Panc1 (cell line): Measurements from ENCODE around the gene GRID1. TPM values are rescaled to one million over a fixed set of nuclear protein-coding genes. Genes with fewer than 3 reads are reported as not detected.

Source experiments
- ATAC-seq: fragments of 200-7000 bp; cut with Tn5 transposase; 2 replicates; pipeline ENCODE4 v1.9.1; 2020; ENCODE audit warnings: mild to moderate bottlenecking, moderate library complexity
- BruUV-seq: library from RNA; stranded (reverse); fragments of 400-500 nt; replicated peaks from 2 replicates; lab custom pipeline; 2021; lab: Mats Ljungman, UMichigan
- CTCF ChIA-PET: fragments of 300-600 bp; sonication (Branson Sonifier 250); formaldehyde crosslinking; loops from one replicate; lab custom pipeline; 2022; ENCODE audit warnings: antibody characterized with exemption; lab: Charles Lee
- POLR2A ChIA-PET: fragments of 300-600 bp; sonication (Branson Sonifier 250); formaldehyde crosslinking; loops from one replicate; lab custom pipeline; 2022; ENCODE audit warnings: antibody characterized with exemption; lab: Charles Lee
- DNase-seq: peaks from one replicate; pipeline ENCODE4 v3.0.0-alpha.2; 2010; ENCODE audit warnings: low read depth, low spot score
- H3K27ac ChIP-seq: 2 replicates; pipeline ENCODE4 v1.5.1; 2011; ENCODE audit warnings: mild to moderate bottlenecking, low read length, inconsistent platforms
- H3K27me3 ChIP-seq: fragments of 200-500 bp; sonication (Bioruptor generic); 2 replicates; pipeline ENCODE4 v1.6.0; 2014; ENCODE audit warnings: low read length, inconsistent platforms; ENCODE audit not compliant: control insufficient read depth, insufficient read depth
- H3K36me3 ChIP-seq: fragments of 200-500 bp; sonication (Bioruptor generic); 2 replicates; pipeline ENCODE4 v1.5.1; 2014; ENCODE audit warnings: inconsistent platforms, mild to moderate bottlenecking, low read length, moderate library complexity; ENCODE audit not compliant: control insufficient read depth, insufficient read depth
- H3K4me1 ChIP-seq: 2 replicates; pipeline ENCODE4 v1.5.1; 2011; ENCODE audit warnings: inconsistent platforms, mild to moderate bottlenecking, low read length, moderate library complexity; ENCODE audit not compliant: control insufficient read depth, insufficient read depth
- H3K4me3 ChIP-seq, 2 experiments: 2 replicates each; pipeline ENCODE4 v1.5.1; 2011 to 2012; ENCODE audit warnings: low read depth in 2 of 2, low read length in 2 of 2, mild to moderate bottlenecking in 2 of 2, inconsistent platforms in 1 of 2, moderate library complexity in 1 of 2
- H3K9me3 ChIP-seq: fragments of 200-500 bp; sonication (Bioruptor generic); 2 replicates; pipeline ENCODE4 v1.5.1; 2014; ENCODE audit warnings: low read depth, mild to moderate bottlenecking, inconsistent platforms, low read length, moderate library complexity; ENCODE audit not compliant: control insufficient read depth, insufficient read depth
- CTCF ChIP-seq: fragments of 450-650 bp; IDR thresholded peaks from 2 replicates; pipeline ENCODE4 v1.5.1; 2017; ENCODE audit warnings: mild to moderate bottlenecking
- POLR2AphosphoS5 ChIP-seq: IDR thresholded peaks from 2 replicates; pipeline ENCODE4 v1.6.1; 2012; ENCODE audit warnings: mild to moderate bottlenecking, low read depth, low read length, moderate library complexity
- REST ChIP-seq, 2 experiments: IDR thresholded peaks; 2 replicates each; pipeline ENCODE4 v1.6.1; 2011 to 2012; ENCODE audit warnings: low read depth in 2 of 2, control low read depth in 1 of 2, low read length in 1 of 2, mild to moderate bottlenecking in 1 of 2, moderate library complexity in 1 of 2; ENCODE audit not compliant: insufficient read depth in 1 of 2
- SIN3A ChIP-seq: IDR thresholded peaks from 2 replicates; pipeline ENCODE4 v1.6.1; 2012; ENCODE audit warnings: low read depth, mild to moderate bottlenecking, low read length, moderate library complexity, borderline replicate concordance; ENCODE audit not compliant: insufficient read depth
- TCF7L2 ChIP-seq: IDR thresholded peaks from 2 replicates; pipeline ENCODE4 v1.6.1; 2011; ENCODE audit warnings: mild to moderate bottlenecking, low read depth, low read length, inconsistent platforms
- in situ Hi-C: cut with HindIII; loops from 2 replicates; pipeline ENCODE4 v1.10.0; 2016; ENCODE audit warnings: low sequenced_read_pairs, low pct_unique_long_range_greater_than_20kb
- intact Hi-C: fragments of 100-400 bp; cut with micrococcal nuclease; formaldehyde crosslinking; loops from one replicate; pipeline ENCODE4 v1.10.0; 2022; ENCODE audit not compliant: unreplicated experiment
- total RNA-seq: library from RNA; stranded (reverse); gene quantifications from one replicate; pipeline ENCODE4 v1.2.1, GENCODE V29; 2021; ENCODE audit not compliant: unreplicated experiment

Gene GRID1
- total RNA-seq, 1 experiment from 2014 or later = 2.3 TPM

GRCh38 chr10:85861513-85862197, 504.9 kb downstream of the GRID1 start:
- POLR2A ChIA-PET = no interaction called here
- in situ Hi-C loops (no loop called here), intact Hi-C loops (no loop called here)

GRCh38 chr10:85859859-85860258, 506.7 kb downstream of the GRID1 start:
- no peak overlapping the region for H3K4me3 ChIP-seq
- CTCF ChIA-PET = no interaction called here
- H3K27me3 ChIP-seq = no peaks in the 10 kb centered on the region
- TF ChIP-seq CTCF (no peak), SIN3A (no peak), TCF7L2 (no peak), REST (IDR thresholded peaks at IDR 0.05; ENCODE audit: insufficient read depth in 1 of 2, low read depth in 2 of 2, low read length in 1 of 2) (no peak), POLR2AphosphoS5 (no peak)
- no peaks in the 10 kb centered on the region for H3K4me1 ChIP-seq
- no peaks in the 10 kb centered on the region for H3K9me3 ChIP-seq
- H3K27ac ChIP-seq = no peak overlapping the region
- intact Hi-C loops (no loop called here), in situ Hi-C loops (no loop called here)
- DNase-seq (no peak), ATAC-seq (no peak)
- H3K36me3 ChIP-seq = no peaks in the 10 kb centered on the region
- BruUV-seq = no TSS peak
- POLR2A ChIA-PET = no interaction called here

More at GRCh38 chr10:85861513-85862197, 504.9 kb downstream of the GRID1 start:
- ATAC-seq (no peak), DNase-seq (no peak)
- no TSS peak for BruUV-seq
- no peak for TF ChIP-seq CTCF
- no peak for TF ChIP-seq SIN3A
- no peak for TF ChIP-seq POLR2AphosphoS5
- no peak for TF ChIP-seq REST (IDR thresholded peaks at IDR 0.05; ENCODE audit: insufficient read depth in 1 of 2, low read depth in 2 of 2, low read length in 1 of 2)
- no peak for TF ChIP-seq TCF7L2
- H3K9me3 ChIP-seq = no peaks in the 10 kb centered on the region
- CTCF ChIA-PET = no interaction called here
- H3K4me3 ChIP-seq = no peak overlapping the region
- no peaks in the 10 kb centered on the region for H3K27me3 ChIP-seq
- H3K4me1 ChIP-seq = no peaks in the 10 kb centered on the region
- H3K27ac ChIP-seq = no peak overlapping the region
- H3K36me3 ChIP-seq = no peaks in the 10 kb centered on the region
